Mammary microvascular endothelial cell (primary cell): Measurements from ENCODE around the gene RTL3. TPM values are rescaled to one million over a fixed set of nuclear protein-coding genes. Genes with fewer than 3 reads are reported as not detected.

Source experiments
- total RNA-seq: library from RNA; depleted of rRNA; stranded (reverse); fragments of >200 nt; gene quantifications from 2 replicates; pipeline ENCODE4 v1.2.3, GENCODE V29; 2015

The RTL3 gene, protein sequence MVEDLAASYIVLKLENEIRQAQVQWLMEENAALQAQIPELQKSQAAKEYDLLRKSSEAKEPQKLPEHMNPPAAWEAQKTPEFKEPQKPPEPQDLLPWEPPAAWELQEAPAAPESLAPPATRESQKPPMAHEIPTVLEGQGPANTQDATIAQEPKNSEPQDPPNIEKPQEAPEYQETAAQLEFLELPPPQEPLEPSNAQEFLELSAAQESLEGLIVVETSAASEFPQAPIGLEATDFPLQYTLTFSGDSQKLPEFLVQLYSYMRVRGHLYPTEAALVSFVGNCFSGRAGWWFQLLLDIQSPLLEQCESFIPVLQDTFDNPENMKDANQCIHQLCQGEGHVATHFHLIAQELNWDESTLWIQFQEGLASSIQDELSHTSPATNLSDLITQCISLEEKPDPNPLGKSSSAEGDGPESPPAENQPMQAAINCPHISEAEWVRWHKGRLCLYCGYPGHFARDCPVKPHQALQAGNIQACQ
- total RNA-seq, result 0.20 TPM in 2 replicates

DNA sequence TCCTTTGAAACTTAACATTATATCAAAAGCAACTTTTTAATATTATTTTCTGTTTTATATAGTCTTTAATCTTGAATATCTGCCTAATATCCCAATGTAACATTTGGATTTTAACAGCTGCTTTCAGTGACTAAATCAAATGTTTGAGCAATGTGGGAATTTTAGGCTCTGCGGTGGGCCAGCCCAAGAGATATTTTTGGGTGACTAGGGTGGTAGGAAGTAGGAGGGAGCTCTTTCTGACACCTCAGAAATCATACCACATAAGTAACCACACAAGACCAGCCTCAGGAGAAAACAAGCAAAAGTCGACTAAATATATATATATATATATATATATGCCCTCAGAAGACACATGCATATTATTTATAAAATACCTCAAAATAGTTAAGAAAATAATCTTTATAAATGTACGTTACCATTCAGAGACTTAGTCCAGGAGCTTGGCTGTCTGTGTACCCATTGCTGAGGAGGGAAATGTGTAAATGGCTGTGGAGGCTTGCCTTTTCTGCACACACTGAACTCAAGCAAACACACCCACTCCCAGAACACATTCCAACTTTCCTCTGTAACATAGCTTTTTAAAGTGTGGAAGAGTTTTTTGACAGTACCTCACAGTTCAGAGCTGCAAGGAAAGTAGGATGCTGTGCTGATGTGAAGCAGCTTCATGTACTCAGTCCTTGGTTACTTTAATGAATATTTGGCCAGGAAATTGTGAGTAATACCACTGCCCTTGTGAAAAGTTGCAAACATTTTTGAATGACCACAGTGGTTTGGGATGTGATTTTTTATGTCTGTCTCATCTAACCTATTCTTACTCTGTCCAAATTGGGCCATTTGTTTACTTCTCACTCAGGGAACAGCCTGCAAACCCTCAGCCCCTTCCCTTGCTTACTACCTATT lies at the start of gene RTL3:
RTL3 (minus strand) TSS at position 484 of the 900 bp plus-strand sequence. CDS start 908 bp downstream, outside the sequence.

Other genes with a start within 250 kb of the RTL3 start
- 0.30 and 0.33 TPM in 2 replicates for gene LPAR4, start 88.4 kb upstream of the RTL3 start, total RNA-seq